GM21367 (cell line): ENCODE data around the gene GBX1.

ENCODE experiments used
- ATAC-seq: cut with Tn5 transposase; IDR thresholded peaks from one replicate; pipeline ENCODE4 v1.9.1; 2021; ENCODE audit not compliant: unreplicated experiment

GBX1 gene

GRCh38 chr7:151129117-151129959 lies 38.2 kb downstream of the GBX1 start:
- ATAC-seq = no peak

GRCh38 chr7:151128716-151129115 lies 38.8 kb downstream of the GBX1 start:
- no peak for ATAC-seq

- ATAC-seq = no peak
Measured at GRCh38 chr7:151128144-151128543, 39.4 kb downstream of the GBX1 start.

- no peak for ATAC-seq
Measured at GRCh38 chr7:151126491-151127137, 40.9 kb downstream of the GBX1 start.

- no peak for ATAC-seq
Measured at GRCh38 chr7:151125846-151126481, 41.5 kb downstream of the GBX1 start.

- no peak for ATAC-seq
Measured at GRCh38 chr7:151125470-151125845, 42.0 kb downstream of the GBX1 start.

GRCh38 chr7:151124899-151125399 lies 42.5 kb downstream of the GBX1 start:
- ATAC-seq = no peak

- ATAC-seq = no peak
Measured at GRCh38 chr7:151124481-151124880, 43.0 kb downstream of the GBX1 start.

- no peak for ATAC-seq
Measured at GRCh38 chr7:151123822-151124464, 43.6 kb downstream of the GBX1 start.

GRCh38 chr7:151123158-151123821 lies 44.2 kb downstream of the GBX1 start:
- ATAC-seq = no peak

- ATAC-seq = no peak
Measured at GRCh38 chr7:151122796-151123157, 44.7 kb downstream of the GBX1 start.

GRCh38 chr7:151122276-151122675 lies 45.2 kb downstream of the GBX1 start:
- no peak for ATAC-seq

GRCh38 chr7:151121380-151122170 lies 45.9 kb downstream of the GBX1 start:
- ATAC-seq = no peak

- ATAC-seq = no peak
Measured at GRCh38 chr7:151120896-151121295, 46.6 kb downstream of the GBX1 start.

- no peak for ATAC-seq
Measured at GRCh38 chr7:151119902-151120301, 47.6 kb downstream of the GBX1 start.

GRCh38 chr7:151119055-151119415 lies 48.5 kb downstream of the GBX1 start:
- ATAC-seq = no peak

GRCh38 chr7:151118108-151119054 lies 49.1 kb downstream of the GBX1 start:
- no peak for ATAC-seq

- no peak for ATAC-seq
Measured at GRCh38 chr7:151117565-151117964, 49.9 kb downstream of the GBX1 start.
